SK-N-SH treated with all-trans-retinoic acid at 6 μM for 48 hours (cell line): ENCODE results near the gene ZNF664.

Experiments used
- ATAC-seq: fragments of 200-7000 bp; cut with Tn5 transposase; 3 replicates; pipeline ENCODE4 v1.9.1; 2020; ENCODE audit warnings: mild to moderate bottlenecking, moderate library complexity
- ARNTL ChIP-seq: fragments of 450-650 bp; formaldehyde crosslinking; IDR thresholded peaks from 2 replicates; pipeline ENCODE4 v1.5.0; 2020; ENCODE audit warnings: low read depth, mild to moderate bottlenecking, moderate library complexity, borderline replicate concordance
- BACH2 ChIP-seq: fragments of 250-450 bp; sonication (Bioruptor Pico); IDR thresholded peaks from 2 replicates; pipeline ENCODE4 v1.9.0; 2021; ENCODE audit warnings: mild to moderate bottlenecking, borderline replicate concordance
- CSDC2 ChIP-seq: fragments of 250-450 bp; sonication (Bioruptor Pico); IDR thresholded peaks from 2 replicates; pipeline ENCODE4 v1.5.0; 2020; ENCODE audit warnings: mild to moderate bottlenecking, moderate library complexity
- ESRRG ChIP-seq: fragments of 250-450 bp; sonication (Bioruptor Pico); IDR thresholded peaks from 2 replicates; pipeline ENCODE4 v1.6.1; 2021; ENCODE audit warnings: mild to moderate bottlenecking
- ISL1 ChIP-seq: fragments of 250-450 bp; sonication (Bioruptor Pico); IDR thresholded peaks from 2 replicates; pipeline ENCODE4 v2.1.2; 2022; ENCODE audit warnings: mild to moderate bottlenecking, moderate library complexity
- OSR1 ChIP-seq: fragments of 250-450 bp; sonication (Bioruptor Pico); IDR thresholded peaks from 2 replicates; pipeline ENCODE4 v1.8.0; 2022; ENCODE audit warnings: moderate library complexity, mild to moderate bottlenecking, inconsistent platforms
- PPARA ChIP-seq: fragments of 250-450 bp; sonication (Bioruptor Pico); IDR thresholded peaks from 2 replicates; pipeline ENCODE4 v1.5.0; 2020; ENCODE audit warnings: mild to moderate bottlenecking, borderline replicate concordance
- RARB ChIP-seq: fragments of 250-450 bp; sonication (Bioruptor Pico); IDR thresholded peaks from 2 replicates; pipeline ENCODE4 v1.8.0; 2021; ENCODE audit warnings: mild to moderate bottlenecking, moderate library complexity
- SNAI2 ChIP-seq: fragments of 250-450 bp; sonication (Bioruptor Pico); IDR thresholded peaks from 2 replicates; pipeline ENCODE4 v1.5.0; 2020; ENCODE audit warnings: mild to moderate bottlenecking, moderate library complexity
- TCF4 ChIP-seq: fragments of 250-450 bp; sonication (Bioruptor Pico); IDR thresholded peaks from 2 replicates; pipeline ENCODE4 v1.8.0; 2021; ENCODE audit warnings: mild to moderate bottlenecking, moderate library complexity, borderline replicate concordance
- TOX ChIP-seq: fragments of 250-450 bp; sonication (Bioruptor Pico); IDR thresholded peaks from 2 replicates; pipeline ENCODE4 v1.8.0; 2021; ENCODE audit warnings: mild to moderate bottlenecking, moderate library complexity, borderline replicate concordance
- ZC3H10 ChIP-seq: fragments of 250-450 bp; sonication (Bioruptor Pico); IDR thresholded peaks from 2 replicates; pipeline ENCODE4 v1.5.1; 2021; ENCODE audit warnings: mild to moderate bottlenecking, moderate library complexity
- ZFP3 ChIP-seq: fragments of 250-450 bp; sonication (Bioruptor Pico); IDR thresholded peaks from 2 replicates; pipeline ENCODE4 v1.5.0; 2020; ENCODE audit warnings: mild to moderate bottlenecking, moderate library complexity
- ZFP30 ChIP-seq: fragments of 450-650 bp; formaldehyde crosslinking; IDR thresholded peaks from 2 replicates; pipeline ENCODE4 v1.5.0; 2022; ENCODE audit warnings: mild to moderate bottlenecking, moderate library complexity
- ZNF565 ChIP-seq: fragments of 450-650 bp; formaldehyde crosslinking; conservative IDR thresholded peaks from 2 replicates; pipeline ENCODE4 v1.5.0; 2020; ENCODE audit warnings: low read depth, mild to moderate bottlenecking, moderate library complexity
- ZNF70 ChIP-seq: fragments of 450-650 bp; formaldehyde crosslinking; IDR thresholded peaks from 2 replicates; pipeline ENCODE4 v1.5.0; 2020; ENCODE audit warnings: mild to moderate bottlenecking, moderate library complexity
- ZNF8 ChIP-seq: fragments of 450-650 bp; formaldehyde crosslinking; IDR thresholded peaks from 2 replicates; pipeline ENCODE4 v1.5.0; 2020; ENCODE audit warnings: mild to moderate bottlenecking, moderate library complexity
- TF ChIP-seq, protein P1 (sequence below): fragments of 250-450 bp; sonication (Bioruptor Pico); IDR thresholded peaks from 2 replicates; pipeline ENCODE4 v1.5.1; 2020; ENCODE audit warnings: low read depth, mild to moderate bottlenecking, moderate library complexity
- TF ChIP-seq, protein P2 (sequence below): fragments of 250-450 bp; sonication (Bioruptor Pico); IDR thresholded peaks from 2 replicates; pipeline ENCODE4 v1.8.0; 2021; ENCODE audit warnings: low read depth, mild to moderate bottlenecking, moderate library complexity, borderline replicate concordance
- TF ChIP-seq, protein P3 (sequence below): fragments of 250-450 bp; sonication (Bioruptor Pico); IDR thresholded peaks from 2 replicates; pipeline ENCODE4 v1.8.0; 2020; ENCODE audit warnings: mild to moderate bottlenecking, moderate library complexity, borderline replicate concordance
- TF ChIP-seq, protein P4 (sequence below): fragments of 250-450 bp; sonication (Bioruptor Pico); IDR thresholded peaks from 2 replicates; pipeline ENCODE4 v1.5.0; 2020; ENCODE audit warnings: mild to moderate bottlenecking, moderate library complexity

ZNF664 gene

DNA sequence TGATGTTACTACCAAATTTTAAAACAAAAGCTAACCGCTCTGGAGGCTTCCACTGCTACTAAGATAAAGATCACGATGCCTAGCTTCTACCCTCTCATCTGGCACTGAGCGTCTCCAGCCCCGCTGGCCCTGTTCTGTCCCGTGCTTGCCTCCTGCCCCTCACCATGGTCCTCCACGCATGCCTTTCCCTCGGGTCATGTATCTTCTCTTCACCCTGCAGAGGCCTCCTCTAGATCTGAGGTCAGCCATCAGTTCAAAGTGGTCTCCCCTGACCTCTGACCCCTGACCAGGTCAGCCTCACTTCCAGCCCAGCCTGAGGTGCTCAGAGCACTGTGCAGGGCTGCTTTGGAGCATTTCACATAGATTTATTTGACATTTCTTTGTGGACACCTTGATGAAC, 28.3 kb downstream of the ZNF664 start:
- no peak for ATAC-seq
- TF ChIP-seq ZNF70 (no peak), ZFP3 (CRISPR knock-in tag) (no peak), PPARA (CRISPR knock-in tag) (no peak), ZC3H10 (CRISPR knock-in tag) (no peak), ZFP30 (no peak), BACH2 (CRISPR knock-in tag) (no peak), ZNF8 (CRISPR knock-in tag) (no peak), ESRRG (CRISPR knock-in tag) (no peak), ZNF565 (CRISPR knock-in tag) (no peak), SNAI2 (CRISPR knock-in tag) (no peak)
- TF ChIP-seq, protein P1, sequence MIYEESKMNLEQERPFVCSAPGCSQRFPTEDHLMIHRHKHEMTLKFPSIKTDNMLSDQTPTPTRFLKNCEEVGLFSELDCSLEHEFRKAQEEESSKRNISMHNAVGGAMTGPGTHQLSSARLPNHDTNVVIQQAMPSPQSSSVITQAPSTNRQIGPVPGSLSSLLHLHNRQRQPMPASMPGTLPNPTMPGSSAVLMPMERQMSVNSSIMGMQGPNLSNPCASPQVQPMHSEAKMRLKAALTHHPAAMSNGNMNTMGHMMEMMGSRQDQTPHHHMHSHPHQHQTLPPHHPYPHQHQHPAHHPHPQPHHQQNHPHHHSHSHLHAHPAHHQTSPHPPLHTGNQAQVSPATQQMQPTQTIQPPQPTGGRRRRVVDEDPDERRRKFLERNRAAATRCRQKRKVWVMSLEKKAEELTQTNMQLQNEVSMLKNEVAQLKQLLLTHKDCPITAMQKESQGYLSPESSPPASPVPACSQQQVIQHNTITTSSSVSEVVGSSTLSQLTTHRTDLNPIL (CRISPR knock-in tag), result no peak
- TF ChIP-seq, protein P2, sequence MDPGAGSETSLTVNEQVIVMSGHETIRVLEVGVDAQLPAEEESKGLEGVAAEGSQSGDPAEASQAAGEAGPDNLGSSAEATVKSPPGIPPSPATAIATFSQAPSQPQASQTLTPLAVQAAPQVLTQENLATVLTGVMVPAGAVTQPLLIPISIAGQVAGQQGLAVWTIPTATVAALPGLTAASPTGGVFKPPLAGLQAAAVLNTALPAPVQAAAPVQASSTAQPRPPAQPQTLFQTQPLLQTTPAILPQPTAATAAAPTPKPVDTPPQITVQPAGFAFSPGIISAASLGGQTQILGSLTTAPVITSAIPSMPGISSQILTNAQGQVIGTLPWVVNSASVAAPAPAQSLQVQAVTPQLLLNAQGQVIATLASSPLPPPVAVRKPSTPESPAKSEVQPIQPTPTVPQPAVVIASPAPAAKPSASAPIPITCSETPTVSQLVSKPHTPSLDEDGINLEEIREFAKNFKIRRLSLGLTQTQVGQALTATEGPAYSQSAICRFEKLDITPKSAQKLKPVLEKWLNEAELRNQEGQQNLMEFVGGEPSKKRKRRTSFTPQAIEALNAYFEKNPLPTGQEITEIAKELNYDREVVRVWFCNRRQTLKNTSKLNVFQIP (CRISPR knock-in tag), result no peak
- TF ChIP-seq, protein P3, sequence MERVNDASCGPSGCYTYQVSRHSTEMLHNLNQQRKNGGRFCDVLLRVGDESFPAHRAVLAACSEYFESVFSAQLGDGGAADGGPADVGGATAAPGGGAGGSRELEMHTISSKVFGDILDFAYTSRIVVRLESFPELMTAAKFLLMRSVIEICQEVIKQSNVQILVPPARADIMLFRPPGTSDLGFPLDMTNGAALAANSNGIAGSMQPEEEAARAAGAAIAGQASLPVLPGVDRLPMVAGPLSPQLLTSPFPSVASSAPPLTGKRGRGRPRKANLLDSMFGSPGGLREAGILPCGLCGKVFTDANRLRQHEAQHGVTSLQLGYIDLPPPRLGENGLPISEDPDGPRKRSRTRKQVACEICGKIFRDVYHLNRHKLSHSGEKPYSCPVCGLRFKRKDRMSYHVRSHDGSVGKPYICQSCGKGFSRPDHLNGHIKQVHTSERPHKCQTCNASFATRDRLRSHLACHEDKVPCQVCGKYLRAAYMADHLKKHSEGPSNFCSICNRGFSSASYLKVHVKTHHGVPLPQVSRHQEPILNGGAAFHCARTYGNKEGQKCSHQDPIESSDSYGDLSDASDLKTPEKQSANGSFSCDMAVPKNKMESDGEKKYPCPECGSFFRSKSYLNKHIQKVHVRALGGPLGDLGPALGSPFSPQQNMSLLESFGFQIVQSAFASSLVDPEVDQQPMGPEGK (CRISPR knock-in tag), result no peak

DNA sequence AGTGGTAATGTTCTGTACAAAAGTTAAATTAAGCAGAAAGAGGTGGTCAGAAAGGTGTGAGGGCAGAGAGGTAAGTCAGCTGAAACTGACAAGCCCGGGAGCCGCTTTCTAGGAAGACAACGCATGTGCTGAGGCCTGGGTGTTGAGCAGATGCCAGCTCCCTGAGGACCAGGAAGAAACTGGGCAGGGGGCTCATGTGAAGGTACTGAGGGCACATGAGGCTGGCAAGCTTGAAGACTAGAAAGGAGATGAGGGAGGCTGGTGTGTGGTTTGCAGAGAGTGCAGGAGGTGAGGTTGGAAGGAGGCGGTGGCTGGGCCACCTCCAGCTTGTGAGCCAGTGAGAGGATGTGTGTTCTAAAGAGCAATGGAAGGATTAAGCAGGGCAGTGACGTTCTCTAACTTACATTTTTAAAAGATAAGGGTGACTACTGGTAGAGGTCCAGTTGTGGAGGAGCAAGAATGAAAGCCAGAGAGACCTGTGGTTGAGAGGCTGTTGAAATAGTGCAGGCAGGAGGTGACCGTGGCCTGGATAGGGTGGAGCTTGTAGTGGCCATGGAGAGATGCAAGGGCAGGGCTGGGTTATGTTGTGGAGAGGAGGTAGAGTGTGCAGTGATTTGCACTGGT, 29.1 kb downstream of the ZNF664 start:
- ATAC-seq, result no peak
- no peak for TF ChIP-seq CSDC2 (CRISPR knock-in tag)
- no peak for TF ChIP-seq OSR1
- TF ChIP-seq TOX, result no peak
- TF ChIP-seq, protein P1 (CRISPR knock-in tag), result no peak
- TF ChIP-seq, protein P3 (CRISPR knock-in tag), result no peak
- no peak for TF ChIP-seq ZFP3 (CRISPR knock-in tag)
- no peak for TF ChIP-seq SNAI2 (CRISPR knock-in tag)
- no peak for TF ChIP-seq PPARA (CRISPR knock-in tag)
- no peak for TF ChIP-seq ESRRG (CRISPR knock-in tag)
- TF ChIP-seq, all 23 proteins: peak for 0

DNA sequence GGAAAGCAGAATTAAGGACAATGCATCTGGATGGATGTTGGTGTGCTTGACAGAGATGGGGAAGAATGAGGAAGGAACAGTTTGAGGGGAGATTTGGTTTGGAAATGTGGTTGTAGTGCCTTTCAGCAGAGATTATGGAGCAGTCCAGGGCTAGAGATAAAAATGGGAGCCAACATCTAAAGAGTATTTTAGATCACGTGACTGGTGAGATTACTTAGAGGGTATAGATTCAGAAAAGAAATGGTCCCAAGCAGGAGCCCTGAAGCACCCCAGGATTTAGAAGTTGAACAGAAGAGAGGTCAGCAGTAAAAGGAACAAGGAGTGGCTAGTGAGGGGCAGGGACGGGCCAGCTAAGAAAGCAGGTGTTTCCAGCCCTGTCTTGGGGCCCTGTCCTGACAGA, 29.6 kb downstream of the ZNF664 start:
- TF ChIP-seq RARB (CRISPR knock-in tag), result no peak
- ATAC-seq, result no peak

DNA sequence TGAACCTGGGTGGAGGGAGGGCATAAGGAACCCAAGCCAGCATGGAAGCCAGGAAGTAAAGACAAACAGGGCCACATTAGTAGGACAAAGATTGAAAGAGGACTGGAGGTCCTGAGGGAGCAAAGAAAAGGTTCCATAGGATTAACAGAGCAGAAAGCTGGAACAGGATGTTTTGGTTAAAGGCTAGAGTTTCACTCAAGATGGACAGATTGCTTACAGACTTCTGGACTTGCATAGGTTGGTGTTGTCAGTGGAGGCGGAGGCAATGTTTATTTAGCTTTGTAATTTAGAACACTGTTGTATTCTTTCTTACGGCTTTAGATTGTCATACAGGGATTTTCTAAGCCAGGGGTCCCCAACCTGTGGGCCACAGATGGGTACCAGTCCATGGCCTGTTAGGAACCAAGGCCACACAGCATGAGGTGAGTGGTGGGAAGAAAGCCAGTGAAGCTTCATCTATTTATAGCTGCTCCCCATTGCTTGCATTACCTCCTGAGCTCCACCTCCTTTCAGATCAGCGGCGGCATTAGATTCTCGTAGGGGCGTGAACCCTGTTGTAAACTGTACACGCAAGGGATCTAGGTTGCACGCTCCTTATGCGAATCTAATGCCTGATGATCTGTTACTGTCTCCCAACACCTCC, 31.3 kb downstream of the ZNF664 start:
- ATAC-seq, result no peak
- TF ChIP-seq BACH2 (CRISPR knock-in tag) (no peak), ISL1 (CRISPR knock-in tag) (no peak), ZNF8 (CRISPR knock-in tag) (no peak), CSDC2 (CRISPR knock-in tag) (no peak), SNAI2 (CRISPR knock-in tag) (no peak), TOX (no peak), ESRRG (CRISPR knock-in tag) (no peak), PPARA (CRISPR knock-in tag) (no peak), ZNF70 (no peak), TCF4 (no peak), ARNTL (no peak), OSR1 (no peak), ZFP30 (no peak)
- TF ChIP-seq, protein P4, sequence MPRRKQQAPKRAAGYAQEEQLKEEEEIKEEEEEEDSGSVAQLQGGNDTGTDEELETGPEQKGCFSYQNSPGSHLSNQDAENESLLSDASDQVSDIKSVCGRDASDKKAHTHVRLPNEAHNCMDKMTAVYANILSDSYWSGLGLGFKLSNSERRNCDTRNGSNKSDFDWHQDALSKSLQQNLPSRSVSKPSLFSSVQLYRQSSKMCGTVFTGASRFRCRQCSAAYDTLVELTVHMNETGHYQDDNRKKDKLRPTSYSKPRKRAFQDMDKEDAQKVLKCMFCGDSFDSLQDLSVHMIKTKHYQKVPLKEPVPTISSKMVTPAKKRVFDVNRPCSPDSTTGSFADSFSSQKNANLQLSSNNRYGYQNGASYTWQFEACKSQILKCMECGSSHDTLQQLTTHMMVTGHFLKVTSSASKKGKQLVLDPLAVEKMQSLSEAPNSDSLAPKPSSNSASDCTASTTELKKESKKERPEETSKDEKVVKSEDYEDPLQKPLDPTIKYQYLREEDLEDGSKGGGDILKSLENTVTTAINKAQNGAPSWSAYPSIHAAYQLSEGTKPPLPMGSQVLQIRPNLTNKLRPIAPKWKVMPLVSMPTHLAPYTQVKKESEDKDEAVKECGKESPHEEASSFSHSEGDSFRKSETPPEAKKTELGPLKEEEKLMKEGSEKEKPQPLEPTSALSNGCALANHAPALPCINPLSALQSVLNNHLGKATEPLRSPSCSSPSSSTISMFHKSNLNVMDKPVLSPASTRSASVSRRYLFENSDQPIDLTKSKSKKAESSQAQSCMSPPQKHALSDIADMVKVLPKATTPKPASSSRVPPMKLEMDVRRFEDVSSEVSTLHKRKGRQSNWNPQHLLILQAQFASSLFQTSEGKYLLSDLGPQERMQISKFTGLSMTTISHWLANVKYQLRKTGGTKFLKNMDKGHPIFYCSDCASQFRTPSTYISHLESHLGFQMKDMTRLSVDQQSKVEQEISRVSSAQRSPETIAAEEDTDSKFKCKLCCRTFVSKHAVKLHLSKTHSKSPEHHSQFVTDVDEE (CRISPR knock-in tag), result no peak
- TF ChIP-seq, protein P3 (CRISPR knock-in tag), result no peak
